DMS79 treated with DMSO at 0.1 percent for 48 hours (cell line): ENCODE measurements around the gene SLC2A4RG.
"Not testable (repeated sequence)": the region's sequence is repeated elsewhere in the genome, so short reads cannot be mapped to it uniquely, and the experiment has no call there.

Experiments
- DNase-seq: peaks from one replicate; lab custom pipeline; 2025; lab: John Stamatoyannopoulos, UW

Gene SLC2A4RG

GRCh38 chr20:63755933-63756647 is 16.5 kb downstream of the SLC2A4RG start:
- no peak for DNase-seq

- no peak for DNase-seq
Measured at GRCh38 chr20:63756648-63756991, 17.0 kb downstream of the SLC2A4RG start.

GRCh38 chr20:63758152-63758551 is 18.6 kb downstream of the SLC2A4RG start:
- DNase-seq = no peak

- no peak for DNase-seq
Measured at GRCh38 chr20:63759377-63759901, 19.9 kb downstream of the SLC2A4RG start.

GRCh38 chr20:63765082-63765873 is 25.7 kb downstream of the SLC2A4RG start:
- DNase-seq = no peak

- no peak for DNase-seq
Measured at GRCh38 chr20:63765902-63766301, 26.3 kb downstream of the SLC2A4RG start.

GRCh38 chr20:63766695-63767426 is 27.3 kb downstream of the SLC2A4RG start:
- no peak for DNase-seq

- no peak for DNase-seq
Measured at GRCh38 chr20:63767456-63767855, 27.9 kb downstream of the SLC2A4RG start.

- no peak for DNase-seq
Measured at GRCh38 chr20:63767886-63768285, 28.3 kb downstream of the SLC2A4RG start.

- no peak for DNase-seq
Measured at GRCh38 chr20:63768591-63769515, 29.3 kb downstream of the SLC2A4RG start.

- DNase-seq = no peak
Measured at GRCh38 chr20:63769891-63770474, 30.4 kb downstream of the SLC2A4RG start.

GRCh38 chr20:63771046-63771707 is 31.6 kb downstream of the SLC2A4RG start:
- DNase-seq = no peak

GRCh38 chr20:63772781-63773518 is 33.4 kb downstream of the SLC2A4RG start:
- no peak for DNase-seq

- no peak for DNase-seq
Measured at GRCh38 chr20:63773571-63774241, 34.1 kb downstream of the SLC2A4RG start.

- no peak for DNase-seq
Measured at GRCh38 chr20:63774306-63774705, 34.7 kb downstream of the SLC2A4RG start.

- no peak for DNase-seq
Measured at GRCh38 chr20:63775096-63775978, 35.8 kb downstream of the SLC2A4RG start.

- DNase-seq = not testable (repeated sequence)
Measured at GRCh38 chr20:63776875-63777274, 37.3 kb downstream of the SLC2A4RG start.

- DNase-seq = no peak
Measured at GRCh38 chr20:63777614-63778013, 38.0 kb downstream of the SLC2A4RG start.
